Activated CD4-positive, alpha-beta memory T cell treated with anti-CD3 and anti-CD28 coated beads for 36 hours (primary cell): ENCODE results near the gene JPT2. TPM values are rescaled to one million over a fixed set of nuclear protein-coding genes. Genes with fewer than 3 reads are reported as not detected.

ENCODE experiments used
- CTCF ChIA-PET: fragments of 350-600 bp; sonication (Branson Sonifier 250); formaldehyde crosslinking; loops from one replicate; lab custom pipeline; 2021; ENCODE audit warnings: antibody characterized with exemption, inconsistent platforms; lab: Charles Lee
- POLR2A ChIA-PET: fragments of 350-600 bp; sonication (Branson Sonifier 250); formaldehyde crosslinking; loops from one replicate; lab custom pipeline; 2021; ENCODE audit warnings: antibody characterized with exemption; lab: Charles Lee
- DNase-seq: peaks from one replicate; pipeline ENCODE4 v3.0.0-alpha.2; 2020
- H3K27ac Mint-ChIP-seq: one replicate; pipeline ENCODE4 v1.8.0; 2021; ENCODE audit warnings: mixed read lengths
- H3K27me3 Mint-ChIP-seq: one replicate; pipeline ENCODE4 v1.8.0; 2021; ENCODE audit warnings: mixed read lengths
- H3K36me3 Mint-ChIP-seq: one replicate; pipeline ENCODE4 v1.8.0; 2021; ENCODE audit warnings: mixed read lengths
- H3K4me1 Mint-ChIP-seq: one replicate; pipeline ENCODE4 v1.8.0; 2021; ENCODE audit warnings: low read depth, mixed read lengths
- H3K4me3 Mint-ChIP-seq: one replicate; pipeline ENCODE4 v1.8.0; 2021; ENCODE audit warnings: mild to moderate bottlenecking, mixed read lengths
- H3K9me3 Mint-ChIP-seq: one replicate; pipeline ENCODE4 v1.8.0; 2021; ENCODE audit warnings: mixed read lengths
- intact Hi-C: fragments of 100-400 bp; cut with micrococcal nuclease; formaldehyde crosslinking; loops from one replicate; pipeline ENCODE4 v1.15.1; 2023
- total RNA-seq, 2 experiments: library from RNA; stranded (reverse); gene quantifications; one replicate each; pipeline ENCODE4 v1.2.3, GENCODE V29; 2021

The JPT2 gene
- total RNA-seq, 2 experiments from 2014 or later = 62.1 to 65.9 TPM

DNA sequence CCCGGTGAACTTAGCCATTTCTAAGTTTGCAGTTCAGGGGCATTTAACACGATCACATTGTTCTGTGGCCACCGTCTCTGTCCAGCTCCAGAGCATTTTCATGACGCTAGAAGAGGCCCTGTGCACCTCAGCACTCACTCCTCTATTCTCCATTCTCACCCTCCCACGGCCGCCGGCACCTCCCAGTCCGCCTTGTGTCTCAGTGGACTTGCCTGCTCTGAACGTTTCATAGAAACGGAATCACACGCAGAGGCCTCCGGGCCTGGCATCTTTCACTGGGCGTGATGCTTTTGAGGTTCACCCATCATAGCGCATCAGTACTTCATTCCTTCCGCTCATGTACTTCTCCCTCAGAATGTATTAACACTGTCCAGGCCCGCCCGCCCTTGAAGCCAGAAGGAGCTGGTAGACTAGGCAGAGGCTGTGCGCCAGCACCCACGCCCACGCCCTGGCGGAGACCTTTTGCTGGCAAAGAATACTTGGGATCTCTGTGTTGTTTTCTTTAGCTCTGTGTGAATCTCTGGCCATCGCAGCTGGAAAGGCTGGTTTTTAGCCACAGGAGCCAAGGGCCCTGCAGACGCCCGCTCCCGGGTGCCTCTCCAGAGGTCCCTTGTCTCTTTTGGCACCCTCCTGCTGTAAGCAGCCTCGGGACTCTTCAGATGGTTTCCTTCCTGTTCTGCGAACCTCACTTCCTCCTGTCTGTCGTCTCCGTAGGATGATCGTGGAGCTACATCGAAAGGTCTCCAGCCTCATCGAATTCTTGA lies 23.4 kb upstream of the JPT2 start:
- H3K27me3 Mint-ChIP-seq = no peaks in the 10 kb centered on the region
- H3K4me1 Mint-ChIP-seq = peaks cover 2% of the 10 kb centered on the region
- CTCF ChIA-PET = no interaction called here
- intact Hi-C loops = no loop called here
- POLR2A ChIA-PET = no interaction called here
- H3K9me3 Mint-ChIP-seq = no peaks in the 10 kb centered on the region
- no peak for DNase-seq
- no peak overlapping the region for H3K27ac Mint-ChIP-seq
- peaks cover 38% of the 10 kb centered on the region for H3K36me3 Mint-ChIP-seq
- H3K4me3 Mint-ChIP-seq = no peak overlapping the region

DNA sequence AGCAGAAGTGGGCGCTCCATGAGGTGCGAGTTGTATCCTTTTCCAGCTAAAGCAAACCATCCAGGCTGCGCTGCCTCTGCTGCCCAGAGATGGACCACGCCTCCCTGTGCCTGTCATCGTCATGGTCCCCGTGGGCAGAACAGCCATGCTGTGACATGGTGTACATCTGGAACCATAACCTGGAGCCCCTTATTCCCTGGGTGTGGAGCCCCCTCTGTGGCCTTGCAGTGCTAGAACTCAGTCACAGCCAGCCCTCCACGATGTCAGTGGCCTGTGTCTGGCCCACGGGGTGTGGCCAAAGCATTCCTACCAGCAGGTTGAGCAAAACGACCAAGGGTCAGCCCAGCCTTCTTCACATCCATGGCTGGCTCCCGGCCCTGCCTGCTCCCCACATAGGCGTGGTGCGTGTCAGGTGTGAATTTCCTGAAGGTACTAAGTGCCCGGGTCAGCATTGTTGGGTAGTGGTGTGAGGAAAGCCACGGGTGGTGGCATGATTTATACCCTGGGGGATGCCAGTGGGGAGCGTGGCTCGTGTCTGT lies 22.7 kb upstream of the JPT2 start:
- CTCF ChIA-PET = no interaction called here
- Mint-ChIP-seq H3K36me3 (peaks cover 38% of the 10 kb centered on the region), H3K27ac (no peak overlapping the region), H3K4me3 (no peak overlapping the region), H3K9me3 (no peaks in the 10 kb centered on the region), H3K4me1 (no peaks in the 10 kb centered on the region), H3K27me3 (no peaks in the 10 kb centered on the region)
- POLR2A ChIA-PET = no interaction called here
- intact Hi-C loops = no loop called here
- no peak for DNase-seq

GRCh38 chr16:1655909-1656807 lies 21.9 kb upstream of the JPT2 start:
- POLR2A ChIA-PET = no interaction called here

GRCh38 chr16:1656808-1657617 lies 21.1 kb upstream of the JPT2 start:
- Mint-ChIP-seq H3K9me3 (no peaks in the 10 kb centered on the region), H3K36me3 (peaks cover 24% of the 10 kb centered on the region), H3K4me3 (no peak overlapping the region), H3K27ac (no peak overlapping the region), H3K27me3 (no peaks in the 10 kb centered on the region), H3K4me1 (no peaks in the 10 kb centered on the region)
- DNase-seq = no peak
- POLR2A ChIA-PET = no interaction called here
- CTCF ChIA-PET = interaction anchor here (0.6 kb wide), 1 partner anchor 199 kb away, joined by 4 read pairs; no protein-coding TSS in a partner anchor
- intact Hi-C loops = no loop called here

More at GRCh38 chr16:1655909-1656807, 21.9 kb upstream of the JPT2 start:
- no peak overlapping the region for H3K4me3 Mint-ChIP-seq
- H3K27ac Mint-ChIP-seq = no peak overlapping the region
- H3K27me3 Mint-ChIP-seq = no peaks in the 10 kb centered on the region
- intact Hi-C loops = no loop called here
- peaks cover 30% of the 10 kb centered on the region for H3K36me3 Mint-ChIP-seq
- H3K9me3 Mint-ChIP-seq = no peaks in the 10 kb centered on the region
- DNase-seq = no peak
- CTCF ChIA-PET = interaction anchor here (0.6 kb wide), 1 partner anchor 200 kb away, joined by 4 read pairs; no protein-coding TSS in a partner anchor
- no peaks in the 10 kb centered on the region for H3K4me1 Mint-ChIP-seq

GRCh38 chr16:1657841-1658240 lies 20.2 kb upstream of the JPT2 start:
- POLR2A ChIA-PET = no interaction called here
- H3K9me3 Mint-ChIP-seq = no peaks in the 10 kb centered on the region
- no peak overlapping the region for H3K4me3 Mint-ChIP-seq
- no peak overlapping the region for H3K27ac Mint-ChIP-seq
- intact Hi-C loops = no loop called here
- no peaks in the 10 kb centered on the region for H3K4me1 Mint-ChIP-seq
- CTCF ChIA-PET = no interaction called here
- H3K36me3 Mint-ChIP-seq = peaks cover 25% of the 10 kb centered on the region
- H3K27me3 Mint-ChIP-seq = no peaks in the 10 kb centered on the region
- no peak for DNase-seq

GRCh38 chr16:1659031-1659430 lies 19.0 kb upstream of the JPT2 start:
- H3K27me3 Mint-ChIP-seq = no peaks in the 10 kb centered on the region
- no peaks in the 10 kb centered on the region for H3K9me3 Mint-ChIP-seq
- POLR2A ChIA-PET = no interaction called here
- peaks cover 27% of the 10 kb centered on the region for H3K36me3 Mint-ChIP-seq
- no peaks in the 10 kb centered on the region for H3K4me1 Mint-ChIP-seq
- H3K4me3 Mint-ChIP-seq = no peak overlapping the region
- no peak for DNase-seq
- no peak overlapping the region for H3K27ac Mint-ChIP-seq
- CTCF ChIA-PET = no interaction called here
- intact Hi-C loops = no loop called here

DNA sequence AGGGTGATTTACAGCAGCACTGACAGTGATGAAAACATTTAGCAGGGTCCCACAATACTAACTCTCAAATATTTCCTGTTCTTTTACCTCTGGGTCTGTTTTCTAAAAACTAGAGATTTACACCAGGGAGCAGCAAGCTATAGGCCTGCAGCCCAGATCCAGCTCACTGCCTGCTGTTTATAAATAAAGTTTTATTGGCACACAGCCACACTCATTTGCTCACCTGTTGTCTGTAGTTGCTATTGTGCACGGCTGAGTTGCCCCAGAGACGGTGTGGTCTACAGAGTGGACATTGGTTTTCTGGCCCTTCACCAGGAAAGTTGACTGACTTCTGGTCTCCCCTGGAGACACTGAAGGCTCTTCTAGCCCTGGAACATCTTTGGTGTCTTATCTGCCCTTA lies 16.3 kb upstream of the JPT2 start:
- Mint-ChIP-seq H3K27me3 (no peaks in the 10 kb centered on the region), H3K4me3 (no peak overlapping the region), H3K9me3 (no peaks in the 10 kb centered on the region), H3K36me3 (peaks cover 19% of the 10 kb centered on the region), H3K4me1 (no peaks in the 10 kb centered on the region), H3K27ac (no peak overlapping the region)
- intact Hi-C loops = no loop called here
- POLR2A ChIA-PET = no interaction called here
- CTCF ChIA-PET = no interaction called here
- DNase-seq = no peak

- Mint-ChIP-seq H3K4me3 (no peak overlapping the region), H3K9me3 (no peaks in the 10 kb centered on the region), H3K27ac (no peak overlapping the region), H3K27me3 (no peaks in the 10 kb centered on the region), H3K4me1 (no peaks in the 10 kb centered on the region), H3K36me3 (peaks cover 19% of the 10 kb centered on the region)
- POLR2A ChIA-PET = no interaction called here
- CTCF ChIA-PET = no interaction called here
- DNase-seq = no peak
- intact Hi-C loops = no loop called here
Observed at GRCh38 chr16:1662543-1662942, 15.5 kb upstream of the JPT2 start.

- ChIA-PET POLR2A (no interaction called here), CTCF (no interaction called here)
- peaks cover 41% of the 10 kb centered on the region for H3K36me3 Mint-ChIP-seq
- H3K4me3 Mint-ChIP-seq = no peak overlapping the region
- intact Hi-C loops = no loop called here
- no peak for DNase-seq
- H3K27me3 Mint-ChIP-seq = no peaks in the 10 kb centered on the region
- H3K27ac Mint-ChIP-seq = no peak overlapping the region
- no peaks in the 10 kb centered on the region for H3K9me3 Mint-ChIP-seq
- no peaks in the 10 kb centered on the region for H3K4me1 Mint-ChIP-seq
Observed at GRCh38 chr16:1665829-1666228, 12.2 kb upstream of the JPT2 start.

GRCh38 chr16:1666316-1666715 lies 11.8 kb upstream of the JPT2 start:
- Mint-ChIP-seq H3K4me1 (no peaks in the 10 kb centered on the region), H3K9me3 (no peaks in the 10 kb centered on the region), H3K4me3 (no peak overlapping the region), H3K27ac (no peak overlapping the region), H3K27me3 (no peaks in the 10 kb centered on the region), H3K36me3 (peaks cover 42% of the 10 kb centered on the region)
- CTCF ChIA-PET = no interaction called here
- POLR2A ChIA-PET = no interaction called here
- DNase-seq = no peak
- intact Hi-C loops = no loop called here

GRCh38 chr16:1667271-1667670 lies 10.8 kb upstream of the JPT2 start:
- Mint-ChIP-seq H3K27ac (no peak overlapping the region), H3K4me1 (no peaks in the 10 kb centered on the region), H3K9me3 (no peaks in the 10 kb centered on the region), H3K36me3 (peaks cover 42% of the 10 kb centered on the region), H3K27me3 (no peaks in the 10 kb centered on the region), H3K4me3 (no peak overlapping the region)
- no peak for DNase-seq
- ChIA-PET POLR2A (no interaction called here), CTCF (interaction anchor here (0.8 kb wide), 1 partner anchor 38 kb away, joined by 3 read pairs; no protein-coding TSS in a partner anchor)
- intact Hi-C loops = no loop called here

DNA sequence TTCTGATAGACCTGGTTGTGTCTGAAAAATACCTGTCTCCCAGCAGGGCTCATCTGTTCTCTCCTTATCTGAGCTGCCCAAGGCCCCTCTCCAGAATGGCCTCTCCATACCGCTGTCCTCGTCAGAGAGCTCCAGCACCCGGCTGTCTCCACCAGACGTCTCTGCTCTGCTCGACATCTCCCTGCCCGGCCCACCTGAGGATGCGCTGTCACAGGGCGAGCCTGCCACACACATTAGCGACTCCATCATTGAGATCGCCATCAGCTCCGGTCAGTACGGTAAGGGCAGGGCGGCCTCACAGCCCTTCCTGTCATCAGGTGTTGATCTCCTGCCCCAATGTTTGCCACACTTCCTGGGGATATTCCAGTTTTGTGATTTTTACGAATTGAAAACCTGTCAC lies 10.2 kb upstream of the JPT2 start:
- ChIA-PET POLR2A (no interaction called here), CTCF (no interaction called here)
- intact Hi-C loops = no loop called here
- no peaks in the 10 kb centered on the region for H3K27me3 Mint-ChIP-seq
- no peaks in the 10 kb centered on the region for H3K4me1 Mint-ChIP-seq
- no peak overlapping the region for H3K4me3 Mint-ChIP-seq
- no peak overlapping the region for H3K27ac Mint-ChIP-seq
- no peak for DNase-seq
- no peaks in the 10 kb centered on the region for H3K9me3 Mint-ChIP-seq
- H3K36me3 Mint-ChIP-seq = peaks cover 43% of the 10 kb centered on the region
